Measurements from ENCODE around the gene TSPY4.
"Not testable (repeated sequence)": the region's sequence is repeated elsewhere in the genome, so short reads cannot be mapped to it uniquely, and the experiment has no call there.

The TSPY4 gene, protein sequence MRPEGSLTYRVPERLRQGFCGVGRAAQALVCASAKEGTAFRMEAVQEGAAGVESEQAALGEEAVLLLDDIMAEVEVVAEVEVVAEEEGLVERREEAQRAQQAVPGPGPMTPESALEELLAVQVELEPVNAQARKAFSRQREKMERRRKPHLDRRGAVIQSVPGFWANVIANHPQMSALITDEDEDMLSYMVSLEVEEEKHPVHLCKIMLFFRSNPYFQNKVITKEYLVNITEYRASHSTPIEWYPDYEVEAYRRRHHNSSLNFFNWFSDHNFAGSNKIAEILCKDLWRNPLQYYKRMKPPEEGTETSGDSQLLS

GRCh38 chrY:9337164-9337563, at the start of gene TSPY4:
TSS of gene TSPY4 (plus strand) at chrY:9337464. CDS start at chrY:9337510, 46 bp downstream.
- not testable (repeated sequence) for H3K4me3 ChIP-seq (replicated peaks in 1 of 2; ENCODE audit: low read depth in 2 of 2, low read length in 2 of 2); DNase-seq (ENCODE audit: low read depth in 2 of 2)

GRCh38 chrY:9320996-9321395, 16.3 kb upstream of the TSPY4 start:
- H3K4me3 ChIP-seq (replicated peaks in 1 of 2; ENCODE audit: low read depth in 2 of 2, low read length in 2 of 2) = no peak overlapping the region
- TF ChIP-seq, protein P1, sequence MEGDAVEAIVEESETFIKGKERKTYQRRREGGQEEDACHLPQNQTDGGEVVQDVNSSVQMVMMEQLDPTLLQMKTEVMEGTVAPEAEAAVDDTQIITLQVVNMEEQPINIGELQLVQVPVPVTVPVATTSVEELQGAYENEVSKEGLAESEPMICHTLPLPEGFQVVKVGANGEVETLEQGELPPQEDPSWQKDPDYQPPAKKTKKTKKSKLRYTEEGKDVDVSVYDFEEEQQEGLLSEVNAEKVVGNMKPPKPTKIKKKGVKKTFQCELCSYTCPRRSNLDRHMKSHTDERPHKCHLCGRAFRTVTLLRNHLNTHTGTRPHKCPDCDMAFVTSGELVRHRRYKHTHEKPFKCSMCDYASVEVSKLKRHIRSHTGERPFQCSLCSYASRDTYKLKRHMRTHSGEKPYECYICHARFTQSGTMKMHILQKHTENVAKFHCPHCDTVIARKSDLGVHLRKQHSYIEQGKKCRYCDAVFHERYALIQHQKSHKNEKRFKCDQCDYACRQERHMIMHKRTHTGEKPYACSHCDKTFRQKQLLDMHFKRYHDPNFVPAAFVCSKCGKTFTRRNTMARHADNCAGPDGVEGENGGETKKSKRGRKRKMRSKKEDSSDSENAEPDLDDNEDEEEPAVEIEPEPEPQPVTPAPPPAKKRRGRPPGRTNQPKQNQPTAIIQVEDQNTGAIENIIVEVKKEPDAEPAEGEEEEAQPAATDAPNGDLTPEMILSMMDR (IDR thresholded peaks at IDR 0.05; ENCODE audit: low read depth, low read length) = no peak
- no peak for DNase-seq (ENCODE audit: low read depth in 2 of 2)

DNA sequence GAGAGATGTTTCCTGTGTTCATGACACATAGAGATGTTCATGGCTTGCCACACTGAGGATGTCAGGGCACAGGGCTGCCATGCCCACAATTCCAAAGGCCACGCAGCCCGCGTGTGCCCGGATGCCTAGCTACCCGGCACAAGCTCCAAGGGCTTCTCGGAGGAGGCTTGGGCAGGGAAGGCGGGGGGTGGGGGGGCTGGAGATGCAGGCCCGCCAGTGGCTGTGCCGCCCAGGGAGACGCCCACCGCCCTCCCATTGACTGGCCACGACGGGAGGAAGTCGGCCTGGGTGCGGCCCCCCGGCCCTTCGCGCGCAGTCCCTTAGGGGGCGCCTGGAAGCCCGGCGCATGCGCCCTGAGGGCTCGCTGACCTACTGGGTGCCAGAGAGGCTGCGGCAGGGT, 20.2 kb downstream of the TSPY4 start, which contains the start of gene TSPY8:
TSPY8 (plus strand) TSS at position 301 of the 400 bp plus-strand sequence; CDS start at position 347, 46 bp downstream.
- DNase-seq (ENCODE audit: low read depth in 2 of 2); H3K4me3 ChIP-seq (replicated peaks in 1 of 2; ENCODE audit: low read depth in 2 of 2, low read length in 2 of 2): not testable (repeated sequence)
